Smooth muscle cell (in vitro differentiated cells): ENCODE measurements around the gene MCM10. TPM values are rescaled to one million over a fixed set of nuclear protein-coding genes. Genes with fewer than 3 reads are reported as not detected.

Source experiments
- DNase-seq: peaks from one replicate; lab custom pipeline; 2025; ENCODE audit not compliant: unreplicated experiment; lab: John Stamatoyannopoulos, UW
- H2AFZ ChIP-seq: fragments of 200-600 bp; sonication (generic); 2 replicates; pipeline ENCODE4 v1.6.0; 2016; ENCODE audit warnings: antibody characterized with exemption, low read depth, mild to moderate bottlenecking
- H3F3A ChIP-seq: fragments of 200-600 bp; sonication (generic); 2 replicates; pipeline ENCODE4 v1.6.0; 2017; ENCODE audit warnings: antibody characterized with exemption, low read depth
- H3K27ac ChIP-seq: fragments of 200-600 bp; sonication (generic); 2 replicates; pipeline ENCODE4 v1.5.1; 2016; ENCODE audit warnings: low read depth, mild to moderate bottlenecking
- H3K27me3 ChIP-seq: fragments of 200-600 bp; sonication (generic); 2 replicates; pipeline ENCODE4 v1.6.1; 2016; ENCODE audit warnings: low read depth, mild to moderate bottlenecking
- H3K36me3 ChIP-seq: fragments of 200-600 bp; sonication (generic); 2 replicates; pipeline ENCODE4 v1.5.1; 2016; ENCODE audit warnings: low read depth
- H3K4me1 ChIP-seq: fragments of 200-600 bp; sonication (generic); 2 replicates; pipeline ENCODE4 v1.5.1; 2016; ENCODE audit warnings: low read depth
- H3K4me2 ChIP-seq: fragments of 200-600 bp; sonication (generic); 2 replicates; pipeline ENCODE4 v1.6.0; 2016; ENCODE audit warnings: mild to moderate bottlenecking
- H3K4me3 ChIP-seq: fragments of 200-600 bp; sonication (generic); 2 replicates; pipeline ENCODE4 v1.5.1; 2016; ENCODE audit warnings: mild to moderate bottlenecking
- H3K79me2 ChIP-seq: fragments of 200-600 bp; sonication (generic); 2 replicates; pipeline ENCODE4 v1.6.0; 2016; ENCODE audit warnings: low read depth, mild to moderate bottlenecking
- H3K9ac ChIP-seq: fragments of 200-600 bp; sonication (generic); 2 replicates; pipeline ENCODE4 v1.6.0; 2016; ENCODE audit warnings: low read depth
- H3K9me3 ChIP-seq: fragments of 200-600 bp; sonication (generic); replicated peaks from 2 replicates; pipeline ENCODE4 v1.5.1; 2016; ENCODE audit warnings: low read depth
- H4K20me1 ChIP-seq: fragments of 200-600 bp; sonication (generic); 2 replicates; pipeline ENCODE4 v1.6.0; 2016; ENCODE audit warnings: low read depth
- WGBS: methylation state at CpG from one replicate; pipeline ENCODE4 v1.1.7; 2016; ENCODE audit warnings: low lambda C conversion rate; 5-methylcytosine and 5-hydroxymethylcytosine counted together
- polyA plus RNA-seq: library from polyadenylated mRNA; unstranded; fragments of >200 nt; fragmentation: Nextera tagmentation; extraction: Ambion mirVana; gene quantifications from 2 replicates; pipeline ENCODE4 v1.2.1, GENCODE V29; 2016
- total RNA-seq: library from RNA; depleted of rRNA; stranded (reverse); fragments of >200 nt; gene quantifications from 2 replicates; pipeline ENCODE4 v1.2.3, GENCODE V29; 2014
- TF ChIP-seq, protein P1 (sequence below): fragments of 200-600 bp; sonication (generic); IDR thresholded peaks from 2 replicates; pipeline ENCODE4 v1.5.1; 2017; ENCODE audit warnings: borderline replicate concordance, mild to moderate bottlenecking, antibody characterized with exemption; ENCODE audit not compliant: insufficient read depth, poor library complexity, severe bottlenecking

The MCM10 gene
- total and polyA plus RNA-seq, 2 experiments from 2014 or later: 3.5 to 5.7 TPM

DNA sequence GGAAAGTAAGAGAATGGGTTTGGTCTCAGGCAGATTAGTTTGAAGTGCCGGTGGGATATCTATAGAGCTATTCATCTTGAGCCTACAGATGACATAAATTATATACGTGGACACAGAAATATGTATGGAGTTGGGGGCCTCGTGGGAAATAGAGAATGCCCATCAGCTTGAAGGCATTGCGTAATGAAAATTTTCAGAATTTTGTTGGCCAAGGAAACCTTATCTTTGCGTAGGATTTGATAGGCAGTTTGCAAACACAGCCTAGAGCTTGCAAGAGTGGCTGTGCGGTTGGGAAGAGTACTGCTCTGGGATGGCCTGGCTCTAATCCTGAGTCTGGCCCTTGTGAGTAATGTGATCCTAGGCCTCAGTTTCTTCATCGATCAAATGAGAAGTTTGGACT lies 32.3 kb downstream of the MCM10 start:
- no peak for DNase-seq
- WGBS: 89% methylated on average over 7 of the region's 7 CpGs

DNA sequence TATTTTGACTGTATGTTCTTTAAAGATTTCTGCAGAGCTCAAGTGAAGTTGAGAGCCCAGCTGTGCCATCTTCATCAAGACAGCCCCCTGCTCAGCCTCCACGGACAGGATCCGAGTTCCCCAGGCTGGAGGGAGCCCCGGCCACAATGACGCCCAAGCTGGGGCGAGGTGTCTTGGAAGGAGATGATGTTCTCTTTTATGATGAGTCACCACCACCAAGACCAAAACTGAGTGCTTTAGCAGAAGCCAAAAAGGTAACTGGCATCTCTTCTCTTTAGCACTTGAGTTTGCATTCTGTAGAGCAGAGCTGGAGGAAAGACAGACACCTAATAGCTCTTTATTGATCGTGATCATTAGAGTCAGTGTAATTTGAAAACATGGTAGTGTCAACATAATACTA lies 33.7 kb downstream of the MCM10 start:
- WGBS: 95% methylated on average over 6 of the region's 6 CpGs

More for the DNA sequence above, 32.3 kb downstream of the MCM10 start:
- no peaks in the 10 kb centered on the region for H3K9me3 ChIP-seq
- TF ChIP-seq, protein P1, sequence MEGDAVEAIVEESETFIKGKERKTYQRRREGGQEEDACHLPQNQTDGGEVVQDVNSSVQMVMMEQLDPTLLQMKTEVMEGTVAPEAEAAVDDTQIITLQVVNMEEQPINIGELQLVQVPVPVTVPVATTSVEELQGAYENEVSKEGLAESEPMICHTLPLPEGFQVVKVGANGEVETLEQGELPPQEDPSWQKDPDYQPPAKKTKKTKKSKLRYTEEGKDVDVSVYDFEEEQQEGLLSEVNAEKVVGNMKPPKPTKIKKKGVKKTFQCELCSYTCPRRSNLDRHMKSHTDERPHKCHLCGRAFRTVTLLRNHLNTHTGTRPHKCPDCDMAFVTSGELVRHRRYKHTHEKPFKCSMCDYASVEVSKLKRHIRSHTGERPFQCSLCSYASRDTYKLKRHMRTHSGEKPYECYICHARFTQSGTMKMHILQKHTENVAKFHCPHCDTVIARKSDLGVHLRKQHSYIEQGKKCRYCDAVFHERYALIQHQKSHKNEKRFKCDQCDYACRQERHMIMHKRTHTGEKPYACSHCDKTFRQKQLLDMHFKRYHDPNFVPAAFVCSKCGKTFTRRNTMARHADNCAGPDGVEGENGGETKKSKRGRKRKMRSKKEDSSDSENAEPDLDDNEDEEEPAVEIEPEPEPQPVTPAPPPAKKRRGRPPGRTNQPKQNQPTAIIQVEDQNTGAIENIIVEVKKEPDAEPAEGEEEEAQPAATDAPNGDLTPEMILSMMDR: no peak
- no peaks in the 10 kb centered on the region for H3K36me3 ChIP-seq
- H3K4me1 ChIP-seq: no peaks in the 10 kb centered on the region
- no peak overlapping the region for H2AFZ ChIP-seq
- no peak overlapping the region for H3K4me3 ChIP-seq
- H3K9ac ChIP-seq: no peak overlapping the region
- no peaks in the 10 kb centered on the region for H3F3A ChIP-seq
- no peak overlapping the region for H3K4me2 ChIP-seq
- H3K27ac ChIP-seq: no peak overlapping the region
- no peaks in the 10 kb centered on the region for H3K79me2 ChIP-seq
- H3K27me3 ChIP-seq: no peaks in the 10 kb centered on the region
- H4K20me1 ChIP-seq: no peaks in the 10 kb centered on the region

DNA sequence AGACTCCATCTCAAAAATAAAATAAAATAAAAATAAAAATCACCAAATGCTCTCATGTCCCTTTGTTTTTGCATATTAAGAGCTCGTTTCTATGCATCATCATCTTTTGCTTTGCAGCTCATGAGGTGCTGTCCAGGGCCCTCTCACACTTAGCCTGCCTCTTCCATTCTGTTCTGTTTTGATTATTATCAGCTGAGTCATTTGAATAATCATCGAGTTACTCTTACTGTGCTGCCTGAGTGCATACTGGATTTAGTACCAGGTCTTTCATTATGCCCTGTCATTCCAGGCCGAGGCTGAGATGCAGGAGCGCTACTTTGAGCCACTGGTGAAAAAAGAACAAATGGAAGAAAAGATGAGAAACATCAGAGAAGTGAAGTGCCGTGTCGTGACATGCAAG lies 39.8 kb downstream of the MCM10 start:
- no peaks in the 10 kb centered on the region for H3K9me3 ChIP-seq
- H2AFZ ChIP-seq: no peak overlapping the region
- H3K4me3 ChIP-seq: no peak overlapping the region
- H3K4me1 ChIP-seq: no peaks in the 10 kb centered on the region
- H3K79me2 ChIP-seq: no peaks in the 10 kb centered on the region
- H3K4me2 ChIP-seq: no peak overlapping the region
- H3K36me3 ChIP-seq: no peaks in the 10 kb centered on the region
- no peak overlapping the region for H3K27ac ChIP-seq
- TF ChIP-seq, protein P1: no peak
- DNase-seq: no peak
- 88% methylated on average over 6 of the region's 6 CpGs for WGBS
- H4K20me1 ChIP-seq: no peaks in the 10 kb centered on the region
- no peaks in the 10 kb centered on the region for H3K27me3 ChIP-seq
- H3F3A ChIP-seq: no peaks in the 10 kb centered on the region
- no peak overlapping the region for H3K9ac ChIP-seq

More for the DNA sequence above, 33.7 kb downstream of the MCM10 start:
- Histone ChIP-seq H2AFZ (no peak overlapping the region), H3K9ac (no peak overlapping the region), H3K4me1 (no peaks in the 10 kb centered on the region), H3F3A (no peaks in the 10 kb centered on the region), H3K9me3 (no peaks in the 10 kb centered on the region), H3K36me3 (no peaks in the 10 kb centered on the region), H3K27ac (no peak overlapping the region), H4K20me1 (no peaks in the 10 kb centered on the region), H3K79me2 (no peaks in the 10 kb centered on the region), H3K4me2 (no peak overlapping the region), H3K4me3 (no peak overlapping the region), H3K27me3 (no peaks in the 10 kb centered on the region)
- no peak for DNase-seq
- TF ChIP-seq, protein P1: no peak

DNA sequence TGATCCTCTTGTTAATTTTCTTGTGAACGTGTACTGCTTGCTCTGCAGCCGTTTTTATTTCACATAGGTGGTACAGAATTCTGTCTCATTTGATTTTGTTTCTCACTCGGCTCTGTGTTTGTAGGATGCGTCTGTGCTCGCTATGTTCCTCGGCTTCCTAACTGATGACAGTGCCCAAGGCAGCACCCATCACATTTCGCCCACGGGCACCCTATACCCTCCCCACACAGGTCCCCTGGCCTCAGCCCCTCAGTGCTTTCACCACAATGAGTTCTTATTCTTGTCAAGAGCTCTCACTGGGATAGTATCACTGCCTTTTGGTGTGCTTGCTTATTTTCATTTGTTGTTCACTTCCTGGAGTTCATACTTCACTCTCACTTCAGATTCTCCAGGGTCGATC lies 44.7 kb downstream of the MCM10 start:
- Histone ChIP-seq H2AFZ (no peak overlapping the region), H3K9ac (no peak overlapping the region), H3K4me1 (no peaks in the 10 kb centered on the region), H3K27ac (no peak overlapping the region), H3K27me3 (no peaks in the 10 kb centered on the region), H3K36me3 (no peaks in the 10 kb centered on the region), H3K79me2 (no peaks in the 10 kb centered on the region), H3K9me3 (no peaks in the 10 kb centered on the region), H4K20me1 (no peaks in the 10 kb centered on the region), H3F3A (no peaks in the 10 kb centered on the region), H3K4me3 (no peak overlapping the region), H3K4me2 (no peak overlapping the region)
- DNase-seq: no peak
- 95% methylated on average over 9 of the region's 9 CpGs for WGBS
- TF ChIP-seq, protein P1: no peak
